HAP-1 (cell line): ENCODE results near the gene FNBP1L.

Source experiments
- DNase-seq, 2 experiments: peaks; one replicate each; pipeline ENCODE4 v3.0.0-alpha.2; 2016 to 2020; ENCODE audit warnings: low spot score in 2 of 2
- H3K27me3 ChIP-seq: fragments of 250-450 bp; sonication (Bioruptor Pico); 2 replicates; pipeline ENCODE4 v1.5.1; 2020; ENCODE audit warnings: low read depth, mild to moderate bottlenecking, moderate library complexity
- H3K36me3 ChIP-seq: fragments of 250-450 bp; sonication (Bioruptor Pico); replicated peaks from 2 replicates; pipeline ENCODE4 v1.5.1; 2020; ENCODE audit warnings: mild to moderate bottlenecking
- H3K4me1 ChIP-seq: fragments of 250-450 bp; sonication (Bioruptor Pico); 2 replicates; pipeline ENCODE4 v1.5.1; 2020; ENCODE audit warnings: mild to moderate bottlenecking
- H3K4me3 ChIP-seq: fragments of 250-450 bp; sonication (Bioruptor Pico); 2 replicates; pipeline ENCODE4 v1.5.1; 2020; ENCODE audit warnings: mild to moderate bottlenecking, moderate library complexity
- H3K9me3 ChIP-seq: fragments of 250-450 bp; sonication (Bioruptor Pico); 2 replicates; pipeline ENCODE4 v1.5.1; 2020; ENCODE audit warnings: mild to moderate bottlenecking, moderate library complexity
- in situ Hi-C: fragments of 300-500 bp; cut with MboI; formaldehyde crosslinking; loops from 3 replicates; pipeline ENCODE4 v1.14.3; 2020; ENCODE audit warnings: low sequenced_read_pairs, inconsistent platforms, mixed read lengths

Gene FNBP1L

DNA sequence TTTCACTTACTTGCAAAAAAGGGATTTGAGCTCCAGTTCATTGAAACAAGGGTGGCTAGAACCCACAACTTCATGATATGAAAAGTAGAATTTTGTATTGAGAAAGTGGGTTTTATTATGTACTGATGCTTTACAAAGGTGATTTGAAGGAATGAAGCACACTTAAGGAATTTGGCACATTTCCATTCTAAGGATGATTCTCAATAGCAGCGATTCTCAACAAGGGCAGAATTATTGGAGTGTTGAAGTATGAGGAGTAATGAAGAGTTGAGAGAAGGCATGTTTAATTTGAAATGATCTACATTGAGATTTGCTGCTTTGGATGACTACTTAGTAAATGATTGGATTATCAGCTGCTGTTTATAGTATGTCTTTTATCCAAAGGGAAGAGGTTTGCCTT is 54.7 kb downstream of the FNBP1L start:
- Histone ChIP-seq H3K27me3 (no peaks in the 10 kb centered on the region), H3K36me3 (no peaks in the 10 kb centered on the region), H3K4me1 (no peaks in the 10 kb centered on the region), H3K9me3 (no peaks in the 10 kb centered on the region), H3K4me3 (no peak overlapping the region)
- no peak for DNase-seq
- in situ Hi-C loops = no loop called here

GRCh38 chr1:93503163-93503562 is 55.2 kb downstream of the FNBP1L start:
- no peak overlapping the region for H3K4me3 ChIP-seq
- no peaks in the 10 kb centered on the region for H3K9me3 ChIP-seq
- no peaks in the 10 kb centered on the region for H3K27me3 ChIP-seq
- no peak for DNase-seq
- H3K4me1 ChIP-seq = no peaks in the 10 kb centered on the region
- no peaks in the 10 kb centered on the region for H3K36me3 ChIP-seq
- in situ Hi-C loops = no loop called here

DNA sequence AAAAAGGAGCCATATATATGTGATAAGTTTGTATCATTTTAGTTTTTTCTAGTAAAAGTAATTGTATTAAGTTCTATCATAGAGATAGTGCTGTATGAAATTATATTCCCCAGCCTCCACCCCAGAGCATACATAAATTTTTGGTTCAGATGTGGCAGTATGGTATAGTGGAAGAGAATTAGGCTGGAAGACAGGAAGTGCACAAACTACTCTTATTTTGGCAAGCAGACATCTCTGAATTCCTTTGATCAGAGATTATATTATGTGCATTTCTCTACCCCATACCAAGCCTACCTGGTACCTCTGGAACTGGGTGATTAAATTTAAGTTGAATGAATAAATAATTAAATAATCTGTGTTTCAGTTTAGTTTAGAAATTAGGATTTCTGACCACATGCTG is 55.9 kb downstream of the FNBP1L start:
- no peaks in the 10 kb centered on the region; the same call in 1 of the 2 replicates for H3K9me3 ChIP-seq
- no peaks in the 10 kb centered on the region for H3K27me3 ChIP-seq
- no peaks in the 10 kb centered on the region; the same call in 1 of the 2 replicates for H3K36me3 ChIP-seq
- H3K4me1 ChIP-seq = no peaks in the 10 kb centered on the region
- in situ Hi-C loops = no loop called here
- DNase-seq = no peak
- no peak overlapping the region for H3K4me3 ChIP-seq

GRCh38 chr1:93504247-93505033 is 56.5 kb downstream of the FNBP1L start:
- no peaks in the 10 kb centered on the region for H3K27me3 ChIP-seq
- in situ Hi-C loops = no loop called here
- H3K36me3 ChIP-seq = no peaks in the 10 kb centered on the region; the same call in 1 of the 2 replicates
- DNase-seq = no peak
- H3K9me3 ChIP-seq = no peaks in the 10 kb centered on the region; the same call in 1 of the 2 replicates
- H3K4me1 ChIP-seq = no peaks in the 10 kb centered on the region
- H3K4me3 ChIP-seq = no peak overlapping the region

GRCh38 chr1:93506126-93506525 is 58.2 kb downstream of the FNBP1L start:
- Histone ChIP-seq H3K27me3 (no peaks in the 10 kb centered on the region), H3K4me3 (no peak overlapping the region), H3K4me1 (no peaks in the 10 kb centered on the region), H3K36me3 (no peaks in the 10 kb centered on the region; the same call in 1 of the 2 replicates), H3K9me3 (no peaks in the 10 kb centered on the region; the same call in 1 of the 2 replicates)
- in situ Hi-C loops = no loop called here
- DNase-seq = no peak

GRCh38 chr1:93516164-93516563 is 68.2 kb downstream of the FNBP1L start:
- Histone ChIP-seq H3K27me3 (no peaks in the 10 kb centered on the region), H3K4me1 (no peaks in the 10 kb centered on the region), H3K36me3 (no peaks in the 10 kb centered on the region), H3K9me3 (no peaks in the 10 kb centered on the region), H3K4me3 (no peak overlapping the region)
- in situ Hi-C loops = no loop called here
- peak in 1 of 2 experiments; percentile 13 for DNase-seq

DNA sequence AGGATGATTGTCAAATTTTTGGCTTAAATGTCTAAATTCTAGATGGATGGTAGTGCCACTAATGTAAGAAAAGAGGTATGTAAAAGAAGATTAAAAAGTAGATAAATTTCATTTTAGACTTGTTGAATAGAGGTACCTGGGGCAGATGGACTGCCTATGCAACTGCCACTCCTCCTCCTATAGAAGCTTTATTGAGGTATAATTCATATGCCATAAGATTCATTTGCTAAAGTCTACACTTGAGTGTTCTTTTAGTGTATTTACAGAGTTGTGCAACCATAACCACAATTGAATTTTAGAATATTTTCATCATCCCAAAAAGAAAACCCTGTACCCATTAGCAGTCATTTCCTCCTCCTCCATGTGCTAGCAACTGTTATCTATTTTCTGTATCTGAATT is 70.6 kb downstream of the FNBP1L start:
- no peak for DNase-seq
- Histone ChIP-seq H3K9me3 (no peaks in the 10 kb centered on the region), H3K27me3 (no peaks in the 10 kb centered on the region), H3K4me3 (no peak overlapping the region), H3K36me3 (no peaks in the 10 kb centered on the region), H3K4me1 (no peaks in the 10 kb centered on the region)
- in situ Hi-C loops = no loop called here

- DNase-seq = no peak
- in situ Hi-C loops = no loop called here
- no peaks in the 10 kb centered on the region for H3K36me3 ChIP-seq
These were observed 71.4 kb downstream of the FNBP1L start for GRCh38 chr1:93519199-93519829.

GRCh38 chr1:93521618-93522017 is 73.7 kb downstream of the FNBP1L start:
- Histone ChIP-seq H3K4me1 (no peaks in the 10 kb centered on the region), H3K4me3 (no peak overlapping the region), H3K36me3 (no peaks in the 10 kb centered on the region), H3K27me3 (no peaks in the 10 kb centered on the region), H3K9me3 (no peaks in the 10 kb centered on the region)
- in situ Hi-C loops = no loop called here
- no peak for DNase-seq

More at GRCh38 chr1:93519199-93519829, 71.4 kb downstream of the FNBP1L start:
- no peaks in the 10 kb centered on the region for H3K9me3 ChIP-seq
- H3K4me3 ChIP-seq = no peak overlapping the region
- no peaks in the 10 kb centered on the region for H3K27me3 ChIP-seq
- no peaks in the 10 kb centered on the region for H3K4me1 ChIP-seq

DNA sequence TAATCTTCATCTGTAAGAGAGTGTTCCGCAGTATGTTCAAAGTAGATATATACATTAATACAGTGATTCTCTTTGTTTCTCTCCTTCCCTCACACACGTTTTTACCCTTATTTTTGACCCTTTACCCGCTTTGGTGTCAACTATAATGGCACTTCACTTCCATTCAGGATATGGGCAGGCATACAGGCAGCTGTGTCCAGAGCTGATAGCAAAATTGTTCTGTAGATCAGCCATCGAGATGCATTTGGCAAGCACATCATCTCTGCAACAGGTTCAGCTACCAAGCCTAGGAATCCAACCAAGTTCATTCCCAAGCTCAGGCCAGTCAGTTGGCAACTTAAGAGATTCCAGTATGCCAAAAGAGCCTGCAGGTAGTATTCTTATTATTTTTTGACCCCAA is 74.8 kb downstream of the FNBP1L start:
- in situ Hi-C loops = no loop called here
- Histone ChIP-seq H3K4me1 (no peaks in the 10 kb centered on the region), H3K4me3 (no peak overlapping the region), H3K27me3 (no peaks in the 10 kb centered on the region), H3K9me3 (no peaks in the 10 kb centered on the region), H3K36me3 (no peaks in the 10 kb centered on the region)
- DNase-seq = no peak

DNA sequence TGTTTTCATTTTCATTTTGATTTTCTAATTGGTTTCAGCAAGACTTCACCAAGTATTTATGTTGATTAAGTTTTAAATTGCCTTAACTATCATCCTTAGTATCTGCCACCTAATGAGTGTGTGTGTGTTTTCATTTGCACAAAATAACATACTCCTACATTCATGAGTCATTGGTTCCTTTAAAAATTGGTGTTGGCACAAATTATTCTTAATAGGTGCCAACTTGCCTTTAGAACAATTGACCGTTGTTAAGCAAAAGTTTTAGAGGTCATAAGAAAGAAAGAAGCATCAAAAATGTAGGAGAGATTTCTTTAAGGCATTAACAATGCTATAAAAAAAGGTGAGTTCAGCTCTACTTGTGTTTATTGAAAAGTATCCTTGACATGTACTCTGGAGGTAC is 77.5 kb downstream of the FNBP1L start:
- in situ Hi-C loops = no loop called here
- no peaks in the 10 kb centered on the region for H3K36me3 ChIP-seq
- no peak overlapping the region for H3K4me3 ChIP-seq
- no peaks in the 10 kb centered on the region for H3K27me3 ChIP-seq
- DNase-seq = no peak
- H3K4me1 ChIP-seq = no peaks in the 10 kb centered on the region
- no peaks in the 10 kb centered on the region for H3K9me3 ChIP-seq

- Histone ChIP-seq H3K36me3 (no peaks in the 10 kb centered on the region), H3K4me3 (no peak overlapping the region), H3K4me1 (no peaks in the 10 kb centered on the region), H3K9me3 (no peaks in the 10 kb centered on the region), H3K27me3 (no peaks in the 10 kb centered on the region)
- DNase-seq = no peak
- in situ Hi-C loops = no loop called here
These were observed 78.5 kb downstream of the FNBP1L start for GRCh38 chr1:93526431-93526830.

GRCh38 chr1:93528412-93528811 is 80.5 kb downstream of the FNBP1L start:
- Histone ChIP-seq H3K36me3 (no peaks in the 10 kb centered on the region), H3K27me3 (no peaks in the 10 kb centered on the region), H3K4me3 (no peak overlapping the region), H3K4me1 (no peaks in the 10 kb centered on the region), H3K9me3 (no peaks in the 10 kb centered on the region)
- no peak for DNase-seq
- in situ Hi-C loops = no loop called here

DNA sequence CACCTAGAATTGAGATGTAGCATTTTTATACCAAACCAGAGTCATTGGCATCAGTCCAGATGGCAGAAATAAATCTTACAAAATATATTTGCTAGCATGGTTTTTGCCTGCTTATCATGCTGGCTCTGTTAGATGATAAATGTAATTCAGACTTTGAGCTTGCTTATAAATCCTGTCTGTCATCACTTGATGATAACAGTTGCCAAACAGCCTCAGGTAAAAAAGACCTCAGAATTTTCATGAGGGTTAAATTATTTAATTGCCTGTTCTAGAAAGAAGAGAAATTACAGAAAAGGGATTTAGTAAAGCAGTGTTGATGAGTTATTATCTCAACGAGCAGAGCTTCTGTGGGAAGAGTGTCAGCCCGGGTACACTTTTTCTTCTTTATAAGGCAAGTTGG is 83.3 kb downstream of the FNBP1L start:
- H3K4me1 ChIP-seq = no peaks in the 10 kb centered on the region
- no peaks in the 10 kb centered on the region for H3K9me3 ChIP-seq
- in situ Hi-C loops = no loop called here
- no peaks in the 10 kb centered on the region for H3K27me3 ChIP-seq
- no peak for DNase-seq
- H3K4me3 ChIP-seq = no peak overlapping the region
- H3K36me3 ChIP-seq = no peaks in the 10 kb centered on the region
